Mesendoderm (in vitro differentiated cells): Measurements from ENCODE around the gene SORCS2.

Experiments
- DNase-seq: peaks from one replicate; pipeline ENCODE4 v3.0.0; 2013
- H2AK5ac ChIP-seq: 2 replicates; pipeline ENCODE4 v1.6.1; 2013; ENCODE audit warnings: low read length, inconsistent platforms
- H2BK120ac ChIP-seq: 2 replicates; pipeline ENCODE4 v1.6.1; 2013; ENCODE audit warnings: low read depth, mild to moderate bottlenecking, low read length, moderate library complexity, mixed read lengths
- H2BK15ac ChIP-seq: replicated peaks from 2 replicates; pipeline ENCODE4 v1.6.1; 2013; ENCODE audit warnings: low read depth, mild to moderate bottlenecking, moderate library complexity
- H2BK5ac ChIP-seq: 2 replicates; pipeline ENCODE4 v1.6.1; 2013; ENCODE audit warnings: low read length, inconsistent platforms
- H3K18ac ChIP-seq: 2 replicates; pipeline ENCODE4 v1.6.1; 2013; ENCODE audit warnings: mild to moderate bottlenecking, low read length, mixed read lengths
- H3K23ac ChIP-seq: one replicate; pipeline ENCODE4 v1.6.1; 2013; ENCODE audit warnings: low read length
- H3K27ac ChIP-seq: 2 replicates; pipeline ENCODE4 v1.5.1; 2013; ENCODE audit warnings: low read depth, mild to moderate bottlenecking, inconsistent platforms, low read length, moderate library complexity
- H3K27me3 ChIP-seq: 2 replicates; pipeline ENCODE4 v1.6.1; 2013; ENCODE audit warnings: low read length, control low read depth, mild to moderate bottlenecking, inconsistent platforms; ENCODE audit not compliant: insufficient read depth, poor library complexity
- H3K36me3 ChIP-seq: 2 replicates; pipeline ENCODE4 v1.6.1; 2013; ENCODE audit warnings: low read length, inconsistent platforms; ENCODE audit not compliant: control insufficient read depth, insufficient read depth
- H3K4ac ChIP-seq: one replicate; pipeline ENCODE4 v1.6.1; 2013; ENCODE audit warnings: low read depth, mild to moderate bottlenecking, low read length, moderate library complexity
- H3K4me1 ChIP-seq: 2 replicates; pipeline ENCODE4 v1.6.1; 2013; ENCODE audit warnings: low read depth, low read length, inconsistent platforms; ENCODE audit not compliant: control insufficient read depth
- H3K4me2 ChIP-seq: 2 replicates; pipeline ENCODE4 v1.6.1; 2013; ENCODE audit warnings: low read length
- H3K4me3 ChIP-seq: 2 replicates; pipeline ENCODE4 v1.5.1; 2013; ENCODE audit warnings: mild to moderate bottlenecking, low read length
- H3K56ac ChIP-seq: one replicate; pipeline ENCODE4 v1.6.1; 2013; ENCODE audit warnings: low read length
- H3K79me1 ChIP-seq: 2 replicates; pipeline ENCODE4 v1.6.1; 2013; ENCODE audit warnings: low read length, inconsistent platforms
- H3K79me2 ChIP-seq: 2 replicates; pipeline ENCODE4 v1.6.1; 2013; ENCODE audit warnings: mild to moderate bottlenecking, low read length; ENCODE audit not compliant: control insufficient read depth, insufficient read depth
- H3K9ac ChIP-seq: 2 replicates; pipeline ENCODE4 v1.6.1; 2013; ENCODE audit warnings: low read length, inconsistent platforms
- H4K5ac ChIP-seq: one replicate; pipeline ENCODE4 v1.6.1; 2013; ENCODE audit warnings: low read length
- H4K8ac ChIP-seq: one replicate; pipeline ENCODE4 v1.6.1; 2013; ENCODE audit warnings: low read depth, mild to moderate bottlenecking, control low read depth, low read length, moderate library complexity
- WGBS: extraction: QIAGEN DNeasy Blood & Tissue Kit; methylation state at CpG from one replicate; pipeline ENCODE4 v1.1.7; 2013; ENCODE audit warnings: low lambda C conversion rate, missing lambda C conversion rate; ENCODE audit not compliant: insufficient coverage; ENCODE audit errors: extremely low coverage; 5-methylcytosine and 5-hydroxymethylcytosine counted together

SORCS2 gene

DNA sequence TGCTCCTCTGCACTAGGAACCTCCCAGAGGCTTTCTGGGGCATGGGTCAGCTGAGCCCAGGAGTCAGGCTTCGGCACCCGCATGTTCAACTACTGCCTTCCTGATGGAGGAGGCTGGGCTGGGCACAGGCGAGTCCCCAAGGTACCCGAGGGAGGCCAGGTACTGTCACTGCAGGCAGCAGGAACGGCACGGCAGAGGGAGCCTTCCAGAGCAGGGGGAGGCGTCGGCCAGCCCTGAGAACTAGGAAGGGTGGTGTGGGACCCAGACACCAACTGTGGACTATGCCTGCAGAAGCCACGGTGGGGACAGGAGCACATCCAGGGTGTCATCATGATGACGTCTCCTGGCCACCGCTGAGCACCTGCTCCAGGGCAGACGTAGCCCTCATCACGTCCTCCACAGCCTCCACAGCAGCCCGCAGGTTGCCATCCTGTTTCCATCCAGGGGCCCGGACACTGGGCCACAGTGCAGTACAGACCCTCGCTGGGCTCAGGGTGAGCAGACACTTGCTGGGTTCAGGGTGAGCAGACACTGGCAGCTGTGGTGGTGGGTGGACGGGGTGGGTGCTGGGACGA lies 40.8 kb downstream of the SORCS2 start:
- Histone ChIP-seq H2BK5ac (no peak overlapping the region), H4K5ac (no peak overlapping the region), H2AK5ac (no peak overlapping the region), H3K79me1 (no peaks in the 10 kb centered on the region), H3K4ac (no peak overlapping the region), H3K23ac (no peak overlapping the region), H3K27ac (no peak overlapping the region), H3K36me3 (no peaks in the 10 kb centered on the region), H3K27me3 (no peaks in the 10 kb centered on the region), H3K4me2 (no peak overlapping the region), H3K79me2 (no peaks in the 10 kb centered on the region), H3K4me3 (no peak overlapping the region), H4K8ac (no peak overlapping the region), H2BK120ac (no peak overlapping the region), H3K18ac (no peak overlapping the region), H3K4me1 (no peaks in the 10 kb centered on the region), H3K9ac (no peak overlapping the region), H2BK15ac (no peak overlapping the region), H3K56ac (no peak overlapping the region)
- WGBS: no CpG with 5 or more reads among the region's 18 CpGs
- no peak for DNase-seq

DNA sequence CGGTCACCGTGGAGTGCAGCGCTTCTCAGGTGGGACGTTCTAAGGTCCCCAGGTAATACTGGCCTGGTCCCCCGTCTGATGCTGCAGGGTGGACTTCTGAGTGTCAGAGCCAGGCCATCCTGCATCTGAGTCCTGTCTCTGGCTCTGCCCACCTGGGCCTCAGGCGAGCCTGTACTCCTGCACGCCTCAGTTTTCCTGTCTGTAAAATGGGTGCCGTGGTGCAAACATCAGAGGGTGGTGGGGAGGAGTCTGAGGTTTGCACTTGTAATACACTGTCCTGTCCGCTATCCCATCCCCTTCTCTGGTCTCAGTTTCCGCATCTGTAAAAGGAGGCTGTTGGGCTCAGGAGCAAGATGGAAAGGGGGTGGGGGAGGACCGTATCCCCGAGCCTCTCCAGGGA lies 41.3 kb downstream of the SORCS2 start:
- Histone ChIP-seq H3K36me3 (no peaks in the 10 kb centered on the region), H3K4me3 (no peak overlapping the region), H2BK120ac (no peak overlapping the region), H2BK5ac (no peak overlapping the region), H3K27me3 (no peaks in the 10 kb centered on the region), H3K79me2 (no peaks in the 10 kb centered on the region), H3K27ac (no peak overlapping the region), H3K23ac (no peak overlapping the region), H3K18ac (no peak overlapping the region), H3K4ac (no peak overlapping the region), H2BK15ac (no peak overlapping the region), H3K4me1 (no peaks in the 10 kb centered on the region), H3K4me2 (no peak overlapping the region), H2AK5ac (no peak overlapping the region), H4K8ac (no peak overlapping the region), H3K56ac (no peak overlapping the region), H3K9ac (no peak overlapping the region), H4K5ac (no peak overlapping the region), H3K79me1 (no peaks in the 10 kb centered on the region)
- no CpG with 5 or more reads among the region's 12 CpGs for WGBS
- DNase-seq: no peak

DNA sequence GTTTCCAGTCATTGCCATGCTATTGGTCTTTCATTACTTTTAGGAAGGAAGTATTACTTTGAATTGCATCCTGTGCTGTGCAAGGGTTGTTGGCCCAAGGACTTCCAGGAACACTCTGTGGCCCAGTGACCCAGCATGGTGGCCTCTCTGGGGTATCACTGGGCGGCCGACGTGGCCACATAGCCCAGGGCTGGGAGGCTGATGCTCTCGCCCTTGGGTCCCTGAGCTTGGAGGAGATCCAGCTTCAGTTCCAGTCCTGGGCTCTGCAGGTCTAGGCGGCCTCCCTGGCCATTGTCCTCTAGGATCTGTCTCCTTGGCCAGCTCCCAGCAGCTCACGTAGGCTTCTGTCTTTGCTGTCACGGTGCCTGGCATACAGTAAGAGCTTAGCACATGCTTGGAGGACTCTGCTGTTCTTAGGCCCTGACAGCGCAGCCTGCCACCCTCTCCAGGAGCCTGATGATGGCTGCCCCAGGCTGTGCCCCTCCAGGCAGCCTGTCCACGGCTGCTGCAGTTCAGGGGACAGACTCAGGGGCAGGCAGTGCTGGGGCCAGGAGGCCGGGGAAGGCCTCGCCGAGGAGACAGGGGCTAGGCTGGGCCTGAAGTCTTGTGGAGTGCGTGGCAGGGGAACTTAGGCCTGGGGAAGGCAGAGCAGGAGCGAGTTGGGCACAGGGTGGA lies 42.2 kb downstream of the SORCS2 start:
- Histone ChIP-seq H2BK120ac (no peak overlapping the region), H3K56ac (no peak overlapping the region), H4K5ac (no peak overlapping the region), H3K23ac (no peak overlapping the region), H2BK15ac (no peak overlapping the region), H3K9ac (no peak overlapping the region), H3K27me3 (no peaks in the 10 kb centered on the region), H2AK5ac (no peak overlapping the region), H4K8ac (no peak overlapping the region), H3K27ac (no peak overlapping the region), H3K18ac (no peak overlapping the region), H3K4me2 (no peak overlapping the region), H3K79me1 (no peaks in the 10 kb centered on the region), H3K4me1 (no peaks in the 10 kb centered on the region), H2BK5ac (no peak overlapping the region), H3K36me3 (no peaks in the 10 kb centered on the region), H3K4ac (no peak overlapping the region), H3K79me2 (no peaks in the 10 kb centered on the region), H3K4me3 (no peak overlapping the region)
- no peak for DNase-seq
- WGBS: no CpG with 5 or more reads among the region's 14 CpGs

DNA sequence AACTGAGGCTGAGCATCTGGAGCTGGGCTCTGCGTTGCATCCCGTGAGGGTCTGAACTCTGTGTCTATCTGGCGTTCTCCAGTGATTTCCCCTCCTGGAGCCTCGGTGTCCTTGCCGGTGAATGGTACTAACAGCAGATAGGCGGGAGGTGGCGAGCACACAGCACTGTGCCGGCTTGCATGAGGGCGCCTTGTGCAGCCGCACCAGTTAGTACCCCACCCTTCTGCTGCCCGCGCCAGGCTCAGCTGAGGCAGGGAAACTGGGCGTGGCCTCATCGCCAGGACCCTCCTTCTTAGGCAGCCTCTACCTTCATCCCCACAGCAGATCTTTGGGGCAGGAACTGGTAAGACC lies 42.7 kb downstream of the SORCS2 start:
- no peak overlapping the region for H3K23ac ChIP-seq
- H3K27ac ChIP-seq: no peak overlapping the region
- H3K4me1 ChIP-seq: no peaks in the 10 kb centered on the region
- no peak overlapping the region for H3K4me2 ChIP-seq
- no peak for DNase-seq
- no peak overlapping the region for H2AK5ac ChIP-seq
- no peaks in the 10 kb centered on the region for H3K79me1 ChIP-seq
- no peak overlapping the region for H2BK15ac ChIP-seq
- no peak overlapping the region for H2BK120ac ChIP-seq
- no peaks in the 10 kb centered on the region for H3K36me3 ChIP-seq
- H3K4ac ChIP-seq: no peak overlapping the region
- H3K79me2 ChIP-seq: no peaks in the 10 kb centered on the region
- no CpG with 5 or more reads among the region's 14 CpGs for WGBS
- no peak overlapping the region for H3K18ac ChIP-seq
- no peak overlapping the region for H4K8ac ChIP-seq
- no peak overlapping the region for H3K9ac ChIP-seq
- H3K4me3 ChIP-seq: no peak overlapping the region
- H4K5ac ChIP-seq: no peak overlapping the region
- H3K27me3 ChIP-seq: no peaks in the 10 kb centered on the region
- H2BK5ac ChIP-seq: no peak overlapping the region
- no peak overlapping the region for H3K56ac ChIP-seq

DNA sequence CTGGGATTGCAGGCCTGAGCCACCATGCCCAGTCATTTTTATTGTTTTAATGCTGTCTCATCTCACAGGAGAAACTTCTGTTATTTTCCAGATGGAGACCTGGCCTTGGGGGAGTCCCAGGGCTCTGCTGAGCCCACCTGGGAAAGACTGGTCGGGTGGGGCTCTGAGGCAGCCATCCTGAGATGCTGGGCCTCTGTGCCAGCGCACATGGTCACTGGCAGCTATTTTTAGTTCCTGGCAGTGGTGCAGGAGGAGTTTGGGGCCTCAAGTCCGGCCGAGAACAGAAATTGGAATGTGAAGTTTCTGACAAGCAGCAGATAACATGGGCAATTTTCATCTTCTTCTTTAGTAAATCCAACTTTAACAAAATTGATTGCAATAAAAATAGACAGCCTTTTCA lies 44.5 kb downstream of the SORCS2 start:
- Histone ChIP-seq H3K79me1 (no peaks in the 10 kb centered on the region), H3K4me3 (no peak overlapping the region), H3K27me3 (no peaks in the 10 kb centered on the region), H3K4ac (no peak overlapping the region), H3K9ac (no peak overlapping the region), H3K79me2 (no peaks in the 10 kb centered on the region), H3K4me2 (no peak overlapping the region), H4K5ac (no peak overlapping the region), H2BK15ac (no peak overlapping the region), H4K8ac (no peak overlapping the region), H3K27ac (no peak overlapping the region), H3K36me3 (no peaks in the 10 kb centered on the region), H3K18ac (no peak overlapping the region), H2BK5ac (no peak overlapping the region), H3K4me1 (no peaks in the 10 kb centered on the region), H3K56ac (no peak overlapping the region), H2AK5ac (no peak overlapping the region), H2BK120ac (no peak overlapping the region), H3K23ac (no peak overlapping the region)
- no peak for DNase-seq
- WGBS: no CpG with 5 or more reads among the region's 4 CpGs

DNA sequence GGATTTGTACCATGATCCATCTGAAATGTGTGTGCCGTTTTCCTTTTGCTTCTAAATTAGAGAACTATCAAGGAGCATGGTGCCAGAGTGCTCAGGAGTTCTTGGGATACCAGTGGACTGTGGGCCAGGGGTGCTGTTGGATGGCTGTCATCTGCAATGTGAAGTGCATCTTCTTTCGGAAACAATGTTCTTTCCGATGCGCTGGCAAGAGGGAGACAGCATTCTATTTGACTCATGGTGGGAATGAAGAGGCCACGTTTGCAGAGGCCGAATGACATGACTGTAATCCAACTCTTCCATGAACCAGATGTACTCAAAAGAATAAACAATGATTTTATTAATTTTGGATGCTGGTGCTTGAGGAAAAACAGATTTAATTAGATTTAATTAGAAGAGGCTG lies 45.5 kb downstream of the SORCS2 start:
- Histone ChIP-seq H3K4ac (no peak overlapping the region), H3K4me3 (no peak overlapping the region), H2BK5ac (no peak overlapping the region), H2AK5ac (no peak overlapping the region), H3K79me1 (no peaks in the 10 kb centered on the region), H3K27me3 (no peaks in the 10 kb centered on the region), H3K18ac (no peak overlapping the region), H3K79me2 (no peaks in the 10 kb centered on the region), H3K36me3 (no peaks in the 10 kb centered on the region), H3K4me2 (no peak overlapping the region), H3K9ac (no peak overlapping the region), H4K5ac (no peak overlapping the region), H2BK120ac (no peak overlapping the region), H4K8ac (no peak overlapping the region), H3K27ac (no peak overlapping the region), H3K4me1 (no peaks in the 10 kb centered on the region), H2BK15ac (no peak overlapping the region), H3K56ac (no peak overlapping the region), H3K23ac (no peak overlapping the region)
- no peak for DNase-seq
- WGBS: no CpG with 5 or more reads among the region's 6 CpGs
